CD4-positive, alpha-beta T cell treated with Interleukin-6 for 4 hours (primary cell): Measurements from ENCODE around the gene KCNK10.
"Not testable (repeated sequence)": the region's sequence is repeated elsewhere in the genome, so short reads cannot be mapped to it uniquely, and the experiment has no call there.

ENCODE experiments used
- DNase-seq: peaks from one replicate; pipeline ENCODE4 v3.0.0-alpha.2; 2020; ENCODE audit warnings: mixed read lengths

The KCNK10 gene

GRCh38 chr14:88269806-88270420 is 53.2 kb downstream of the KCNK10 start:
- DNase-seq, result no peak

- no peak for DNase-seq
Observed at GRCh38 chr14:88266474-88266873, 56.6 kb downstream of the KCNK10 start.

GRCh38 chr14:88264116-88264515 is 59.0 kb downstream of the KCNK10 start:
- DNase-seq, result no peak

- not testable (repeated sequence) for DNase-seq
Observed at GRCh38 chr14:88261302-88261701, 61.8 kb downstream of the KCNK10 start.

- DNase-seq, result no peak
Observed at GRCh38 chr14:88258021-88258420, 65.0 kb downstream of the KCNK10 start.

GRCh38 chr14:88256997-88257950 is 65.8 kb downstream of the KCNK10 start:
- no peak for DNase-seq

GRCh38 chr14:88255798-88256197 is 67.3 kb downstream of the KCNK10 start:
- no peak for DNase-seq

GRCh38 chr14:88255196-88255595 is 67.9 kb downstream of the KCNK10 start:
- DNase-seq, result no peak

- no peak for DNase-seq
Observed at GRCh38 chr14:88252498-88252897, 70.6 kb downstream of the KCNK10 start.

GRCh38 chr14:88251650-88252049 is 71.4 kb downstream of the KCNK10 start:
- no peak for DNase-seq

- DNase-seq, result no peak
Observed at GRCh38 chr14:88249266-88249665, 73.8 kb downstream of the KCNK10 start.

- no peak for DNase-seq
Observed at GRCh38 chr14:88248606-88249005, 74.5 kb downstream of the KCNK10 start.

- DNase-seq, result no peak
Observed at GRCh38 chr14:88247228-88247627, 75.8 kb downstream of the KCNK10 start.

GRCh38 chr14:88245321-88245720 is 77.7 kb downstream of the KCNK10 start:
- DNase-seq, result no peak

GRCh38 chr14:88243946-88244345 is 79.1 kb downstream of the KCNK10 start:
- DNase-seq, result no peak

- no peak for DNase-seq
Observed at GRCh38 chr14:88242446-88242845, 80.6 kb downstream of the KCNK10 start.

GRCh38 chr14:88241810-88242209 is 81.3 kb downstream of the KCNK10 start:
- no peak for DNase-seq

- no peak for DNase-seq
Observed at GRCh38 chr14:88234442-88234841, 88.6 kb downstream of the KCNK10 start.

GRCh38 chr14:88233915-88234314 is 89.2 kb downstream of the KCNK10 start:
- peak; percentile 2 for DNase-seq

GRCh38 chr14:88232771-88233170 is 90.3 kb downstream of the KCNK10 start:
- no peak for DNase-seq

- no peak for DNase-seq
Observed at GRCh38 chr14:88231603-88232002, 91.5 kb downstream of the KCNK10 start.

- no peak for DNase-seq
Observed at GRCh38 chr14:88229428-88229827, 93.6 kb downstream of the KCNK10 start.

GRCh38 chr14:88228522-88229236 is 94.4 kb downstream of the KCNK10 start:
- no peak for DNase-seq

- no peak for DNase-seq
Observed at GRCh38 chr14:88227693-88228092, 95.4 kb downstream of the KCNK10 start.
